Parathyroid adenoma (tissue), 2 donors: ENCODE results near the gene RHPN2.

Experiments used
- H2AFZ ChIP-seq: fragments of 300-600 bp; sonication (generic); one replicate; pipeline ENCODE4 v1.7.0; 2017; ENCODE audit warnings: antibody characterized with exemption, mild to moderate bottlenecking
- H3K27ac ChIP-seq: fragments of 300-600 bp; sonication (generic); one replicate; pipeline ENCODE4 v1.7.0; 2017
- H3K27me3 ChIP-seq: fragments of 300-600 bp; sonication (generic); one replicate; pipeline ENCODE4 v1.7.0; 2017; ENCODE audit warnings: low read length; ENCODE audit not compliant: control insufficient read depth, insufficient read depth
- H3K36me3 ChIP-seq: fragments of 300-600 bp; sonication (generic); one replicate; pipeline ENCODE4 v1.7.0; 2017; ENCODE audit warnings: low read length; ENCODE audit not compliant: control insufficient read depth, insufficient read depth
- H3K4me1 ChIP-seq: fragments of 300-600 bp; sonication (generic); one replicate; pipeline ENCODE4 v1.7.0; 2017; ENCODE audit warnings: control low read depth
- H3K4me2 ChIP-seq: fragments of 300-600 bp; sonication (generic); one replicate; pipeline ENCODE4 v1.7.0; 2017; ENCODE audit warnings: low read length
- H3K4me3 ChIP-seq: fragments of 300-600 bp; sonication (generic); one replicate; pipeline ENCODE4 v1.7.0; 2017; ENCODE audit warnings: low read depth, low read length
- H3K79me2 ChIP-seq: fragments of 300-600 bp; sonication (generic); one replicate; pipeline ENCODE4 v1.7.0; 2017; ENCODE audit warnings: control low read depth
- H3K9ac ChIP-seq: fragments of 300-600 bp; sonication (generic); one replicate; pipeline ENCODE4 v1.7.0; 2017; ENCODE audit warnings: mild to moderate bottlenecking
- H3K9me3 ChIP-seq: fragments of 300-600 bp; sonication (generic); one replicate; pipeline ENCODE4 v1.7.0; 2017; ENCODE audit warnings: low read length; ENCODE audit not compliant: control insufficient read depth
- TF ChIP-seq, protein P1 (sequence below): fragments of 300-600 bp; sonication (generic); IDR thresholded peaks from one replicate; pipeline ENCODE4 v1.7.0; 2017; ENCODE audit warnings: antibody characterized with exemption, mild to moderate bottlenecking
- donor health status: primary hyperparathyroidism.

The RHPN2 gene

DNA sequence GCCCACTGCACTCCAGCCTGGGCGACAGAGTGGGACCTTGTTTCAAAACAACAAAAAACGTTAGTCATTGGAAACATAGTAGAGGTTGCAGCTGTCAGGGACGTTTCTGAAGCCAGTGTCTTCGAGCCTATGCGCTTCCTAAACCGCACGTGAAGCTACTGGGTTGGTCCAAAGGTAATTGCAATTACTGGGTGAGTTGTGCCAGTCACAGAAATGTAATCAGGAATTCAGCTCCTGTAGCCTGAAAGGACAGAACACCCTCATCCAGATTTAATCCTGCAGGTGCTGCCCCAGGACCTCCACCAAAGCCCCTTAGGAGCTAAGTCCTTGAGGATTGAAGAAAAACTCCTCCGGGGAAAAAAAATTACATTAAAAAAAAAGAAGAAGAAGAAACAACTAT, 2.4 kb upstream of the RHPN2 start:
- H3K4me2 ChIP-seq: no peak overlapping the region
- H3K27me3 ChIP-seq: no peaks in the 10 kb centered on the region
- no peak overlapping the region for H3K27ac ChIP-seq
- H3K9me3 ChIP-seq: no peaks in the 10 kb centered on the region
- H3K4me1 ChIP-seq: peaks cover 4% of the 10 kb centered on the region
- peaks cover 2% of the 10 kb centered on the region for H3K79me2 ChIP-seq
- H2AFZ ChIP-seq: no peak overlapping the region
- H3K4me3 ChIP-seq: no peak overlapping the region
- TF ChIP-seq, protein P1, sequence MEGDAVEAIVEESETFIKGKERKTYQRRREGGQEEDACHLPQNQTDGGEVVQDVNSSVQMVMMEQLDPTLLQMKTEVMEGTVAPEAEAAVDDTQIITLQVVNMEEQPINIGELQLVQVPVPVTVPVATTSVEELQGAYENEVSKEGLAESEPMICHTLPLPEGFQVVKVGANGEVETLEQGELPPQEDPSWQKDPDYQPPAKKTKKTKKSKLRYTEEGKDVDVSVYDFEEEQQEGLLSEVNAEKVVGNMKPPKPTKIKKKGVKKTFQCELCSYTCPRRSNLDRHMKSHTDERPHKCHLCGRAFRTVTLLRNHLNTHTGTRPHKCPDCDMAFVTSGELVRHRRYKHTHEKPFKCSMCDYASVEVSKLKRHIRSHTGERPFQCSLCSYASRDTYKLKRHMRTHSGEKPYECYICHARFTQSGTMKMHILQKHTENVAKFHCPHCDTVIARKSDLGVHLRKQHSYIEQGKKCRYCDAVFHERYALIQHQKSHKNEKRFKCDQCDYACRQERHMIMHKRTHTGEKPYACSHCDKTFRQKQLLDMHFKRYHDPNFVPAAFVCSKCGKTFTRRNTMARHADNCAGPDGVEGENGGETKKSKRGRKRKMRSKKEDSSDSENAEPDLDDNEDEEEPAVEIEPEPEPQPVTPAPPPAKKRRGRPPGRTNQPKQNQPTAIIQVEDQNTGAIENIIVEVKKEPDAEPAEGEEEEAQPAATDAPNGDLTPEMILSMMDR: no peak
- no peaks in the 10 kb centered on the region for H3K36me3 ChIP-seq
- H3K9ac ChIP-seq: no peak overlapping the region

DNA sequence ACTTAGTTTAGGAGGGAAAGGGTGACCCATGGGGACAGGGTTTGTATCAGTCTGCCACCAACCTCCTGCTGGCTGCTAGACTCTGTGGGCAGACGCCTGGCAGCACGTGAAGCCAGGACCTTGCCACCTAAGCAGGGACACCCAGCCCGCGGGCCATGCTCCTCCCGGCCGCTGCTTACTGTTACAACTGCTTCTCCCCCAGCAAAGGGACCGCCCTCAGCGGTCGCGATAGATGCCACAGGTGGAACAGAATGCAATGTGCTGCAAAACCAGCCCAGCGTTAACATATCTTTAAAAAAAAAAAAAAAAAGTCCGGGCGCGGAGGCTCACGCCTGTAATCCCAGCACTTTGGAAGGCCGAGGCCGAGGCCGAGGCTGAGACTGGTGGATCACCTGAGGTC, 1.9 kb upstream of the RHPN2 start:
- Histone ChIP-seq H3K9ac (no peak overlapping the region), H3K27ac (no peak overlapping the region), H3K9me3 (no peaks in the 10 kb centered on the region), H3K79me2 (peaks cover 2% of the 10 kb centered on the region), H3K36me3 (no peaks in the 10 kb centered on the region), H2AFZ (no peak overlapping the region), H3K4me3 (no peak overlapping the region), H3K4me2 (no peak overlapping the region), H3K27me3 (no peaks in the 10 kb centered on the region), H3K4me1 (peaks cover 4% of the 10 kb centered on the region)
- TF ChIP-seq, protein P1: no peak

DNA sequence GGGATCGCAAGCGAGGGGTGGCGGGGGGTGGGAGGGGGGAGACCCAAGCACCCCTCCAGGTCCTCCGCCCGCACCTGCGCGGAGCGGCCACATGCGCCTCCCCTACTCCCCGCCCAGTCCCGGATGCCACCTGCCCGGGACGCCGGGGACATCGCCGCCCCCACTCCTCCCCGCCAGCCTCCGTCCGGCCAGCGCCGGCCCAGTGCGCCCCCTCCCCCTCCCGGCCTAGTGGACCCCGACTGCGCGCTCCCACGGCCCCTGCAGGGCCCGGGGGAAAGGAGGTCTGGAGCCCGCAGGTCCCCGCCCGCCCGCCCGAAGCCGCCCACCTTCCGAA, 263 bp downstream of the RHPN2 start:
- no peak overlapping the region for H3K27ac ChIP-seq
- H3K36me3 ChIP-seq: no peaks in the 10 kb centered on the region
- no peak overlapping the region for H3K9ac ChIP-seq
- H2AFZ ChIP-seq: no peak overlapping the region
- peaks cover 2% of the 10 kb centered on the region for H3K79me2 ChIP-seq
- TF ChIP-seq, protein P1: no peak
- no peaks in the 10 kb centered on the region for H3K9me3 ChIP-seq
- peak overlapping the region; percentile 82 for H3K4me2 ChIP-seq
- H3K27me3 ChIP-seq: no peaks in the 10 kb centered on the region
- H3K4me3 ChIP-seq: peak overlapping the region; percentile 59
- H3K4me1 ChIP-seq: peaks cover 4% of the 10 kb centered on the region

DNA sequence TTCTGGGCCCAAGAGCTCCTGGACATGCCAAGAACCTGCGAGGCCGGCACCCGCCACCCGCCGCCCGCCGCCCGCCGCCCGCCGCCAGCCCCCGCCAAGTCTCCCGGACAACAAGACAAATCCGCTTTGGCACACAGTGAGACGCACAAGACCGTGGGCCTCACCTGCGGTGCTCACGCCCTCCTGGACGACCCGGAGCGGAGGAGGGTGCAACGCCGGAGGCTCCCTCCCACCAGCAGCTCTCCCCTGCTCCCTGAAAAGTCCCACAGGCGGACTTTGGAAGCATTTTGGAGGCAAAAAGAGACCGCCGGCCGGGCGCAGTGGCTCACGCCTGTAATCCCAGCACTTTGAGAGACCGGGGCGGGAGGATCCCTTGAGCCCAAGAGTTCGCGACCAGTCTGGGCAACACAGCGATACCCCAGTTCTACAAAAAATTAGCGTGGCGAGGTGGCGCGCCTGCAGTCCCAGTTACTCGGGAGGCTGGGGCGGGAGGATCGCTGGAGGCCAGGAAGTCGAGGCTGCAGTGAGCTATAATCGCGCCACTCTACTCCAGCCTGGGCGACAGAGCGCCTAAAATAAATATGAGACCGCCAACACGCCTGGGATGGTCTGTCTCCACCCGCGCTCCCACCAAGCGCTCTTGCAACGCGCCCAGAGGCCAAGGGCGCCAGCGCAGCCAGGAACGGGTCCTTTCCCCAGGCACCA, 783 bp downstream of the RHPN2 start:
- H3K27me3 ChIP-seq: no peaks in the 10 kb centered on the region
- no peaks in the 10 kb centered on the region for H3K9me3 ChIP-seq
- peak overlapping the region; percentile 10 for H3K27ac ChIP-seq
- peak overlapping the region; percentile 82 for H3K4me2 ChIP-seq
- peak overlapping the region; percentile 43 for H2AFZ ChIP-seq
- TF ChIP-seq, protein P1: no peak
- peak overlapping the region; percentile 59 for H3K4me3 ChIP-seq
- no peaks in the 10 kb centered on the region for H3K36me3 ChIP-seq
- H3K4me1 ChIP-seq: peaks cover 4% of the 10 kb centered on the region
- H3K79me2 ChIP-seq: peaks cover 2% of the 10 kb centered on the region
- no peak overlapping the region for H3K9ac ChIP-seq

DNA sequence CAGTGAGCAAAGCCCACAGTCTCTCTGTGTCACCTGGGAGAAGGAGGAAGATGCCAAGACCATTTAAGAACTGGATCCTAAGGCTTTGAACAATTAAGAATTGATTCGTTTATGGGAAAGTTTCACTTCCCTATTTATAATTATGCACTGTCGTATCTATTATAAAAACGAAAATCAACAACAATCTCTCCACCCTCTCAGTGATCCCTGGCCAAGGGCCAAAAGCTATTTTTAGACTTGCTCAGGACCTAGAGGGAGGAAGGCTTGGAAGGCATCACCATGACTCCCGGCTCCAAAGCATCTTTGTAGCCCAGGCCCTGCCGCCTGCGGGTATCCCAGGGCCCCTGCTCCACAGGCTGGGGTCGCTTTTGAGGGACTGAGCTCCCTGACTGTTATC, 1.3 kb downstream of the RHPN2 start:
- Histone ChIP-seq H3K9ac (no peak overlapping the region), H3K36me3 (no peaks in the 10 kb centered on the region), H3K9me3 (no peaks in the 10 kb centered on the region), H3K4me3 (no peak overlapping the region), H3K4me2 (peak overlapping the region; percentile 35), H3K27ac (no peak overlapping the region), H3K79me2 (peaks cover 2% of the 10 kb centered on the region), H3K27me3 (no peaks in the 10 kb centered on the region), H2AFZ (no peak overlapping the region), H3K4me1 (peaks cover 4% of the 10 kb centered on the region)
- TF ChIP-seq, protein P1: no peak
